K562 (cell line): ENCODE measurements around the gene CLDN12.

Source experiments
- ARID3A ChIP-seq: IDR thresholded peaks from 2 replicates; pipeline ENCODE4 v1.6.1; 2012; ENCODE audit warnings: low read depth, low read length, improper control_type of control experiment, borderline replicate concordance
- BHLHE40 ChIP-seq: IDR thresholded peaks from 2 replicates; pipeline ENCODE4 v1.6.1; 2011; ENCODE audit warnings: low read length, improper control_type of control experiment
- BMI1 ChIP-seq: fragments of 150-350 bp; IDR thresholded peaks from 2 replicates; pipeline ENCODE4 v1.6.1; 2014; ENCODE audit warnings: low read length
- CCAR2 ChIP-seq: fragments of 200-400 bp; formaldehyde crosslinking; IDR thresholded peaks from 2 replicates; pipeline ENCODE4 v1.6.1; 2017; ENCODE audit warnings: mild to moderate bottlenecking, low read depth, low read length
- GTF2F1 ChIP-seq: IDR thresholded peaks from 2 replicates; pipeline ENCODE4 v1.6.1; 2011; ENCODE audit warnings: low read depth, low read length, improper control_type of control experiment
- NCOR1 ChIP-seq: fragments of 450-650 bp; IDR thresholded peaks from 2 replicates; pipeline ENCODE4 v1.6.1; 2016; ENCODE audit warnings: mild to moderate bottlenecking, moderate library complexity
- POLR2AphosphoS2 ChIP-seq: IDR thresholded peaks from 2 replicates; pipeline ENCODE4 v1.6.1; 2012; ENCODE audit warnings: low read length, improper control_type of control experiment
- RB1 ChIP-seq: fragments of 450-650 bp; IDR thresholded peaks from 2 replicates; pipeline ENCODE4 v1.6.1; 2017; ENCODE audit warnings: low read depth, mild to moderate bottlenecking
- TF ChIP-seq, protein P1 (sequence below), 3 experiments: IDR thresholded peaks in 2 of 3; conservative IDR thresholded peaks in 1 of 3; 2 replicates each; pipeline ENCODE4 v1.5.1; 2011 to 2012; ENCODE audit warnings: low read length in 3 of 3, mild to moderate bottlenecking in 3 of 3, control low read depth in 2 of 3, improper control_type of control experiment in 1 of 3, inconsistent platforms in 1 of 3, low read depth in 1 of 3, mixed read lengths in 1 of 3, moderate library complexity in 1 of 3; ENCODE audit not compliant: insufficient read depth in 2 of 3
- TF ChIP-seq, protein P2 (sequence below): sonication (generic); formaldehyde crosslinking; IDR thresholded peaks from 2 replicates; pipeline ENCODE4 v1.9.0; 2022; ENCODE audit warnings: mild to moderate bottlenecking, missing genetic modification reagents
- TF ChIP-seq, protein P3 (sequence below): sonication (generic); formaldehyde crosslinking; IDR thresholded peaks from 2 replicates; pipeline ENCODE4 v1.8.1; 2023; ENCODE audit warnings: mild to moderate bottlenecking, missing genetic modification reagents

- TF ChIP-seq ARID3A, result no peak
- TF ChIP-seq POLR2AphosphoS2, result no peak
- TF ChIP-seq NCOR1, result no peak
- no peak for TF ChIP-seq BHLHE40
- TF ChIP-seq, protein P1, sequence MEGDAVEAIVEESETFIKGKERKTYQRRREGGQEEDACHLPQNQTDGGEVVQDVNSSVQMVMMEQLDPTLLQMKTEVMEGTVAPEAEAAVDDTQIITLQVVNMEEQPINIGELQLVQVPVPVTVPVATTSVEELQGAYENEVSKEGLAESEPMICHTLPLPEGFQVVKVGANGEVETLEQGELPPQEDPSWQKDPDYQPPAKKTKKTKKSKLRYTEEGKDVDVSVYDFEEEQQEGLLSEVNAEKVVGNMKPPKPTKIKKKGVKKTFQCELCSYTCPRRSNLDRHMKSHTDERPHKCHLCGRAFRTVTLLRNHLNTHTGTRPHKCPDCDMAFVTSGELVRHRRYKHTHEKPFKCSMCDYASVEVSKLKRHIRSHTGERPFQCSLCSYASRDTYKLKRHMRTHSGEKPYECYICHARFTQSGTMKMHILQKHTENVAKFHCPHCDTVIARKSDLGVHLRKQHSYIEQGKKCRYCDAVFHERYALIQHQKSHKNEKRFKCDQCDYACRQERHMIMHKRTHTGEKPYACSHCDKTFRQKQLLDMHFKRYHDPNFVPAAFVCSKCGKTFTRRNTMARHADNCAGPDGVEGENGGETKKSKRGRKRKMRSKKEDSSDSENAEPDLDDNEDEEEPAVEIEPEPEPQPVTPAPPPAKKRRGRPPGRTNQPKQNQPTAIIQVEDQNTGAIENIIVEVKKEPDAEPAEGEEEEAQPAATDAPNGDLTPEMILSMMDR (IDR thresholded peaks at IDR 0.05 in 2 of 3, conservative IDR thresholded peaks at IDR 0.05 in 1 of 3; ENCODE audit: insufficient read depth in 2 of 3, low read depth in 1 of 3, low read length in 3 of 3), result peak; percentile 12 to 46 (median 25); a peak in 3 of 6 replicates
- no peak for TF ChIP-seq CCAR2
- TF ChIP-seq BMI1, result no peak
- TF ChIP-seq, protein P2, sequence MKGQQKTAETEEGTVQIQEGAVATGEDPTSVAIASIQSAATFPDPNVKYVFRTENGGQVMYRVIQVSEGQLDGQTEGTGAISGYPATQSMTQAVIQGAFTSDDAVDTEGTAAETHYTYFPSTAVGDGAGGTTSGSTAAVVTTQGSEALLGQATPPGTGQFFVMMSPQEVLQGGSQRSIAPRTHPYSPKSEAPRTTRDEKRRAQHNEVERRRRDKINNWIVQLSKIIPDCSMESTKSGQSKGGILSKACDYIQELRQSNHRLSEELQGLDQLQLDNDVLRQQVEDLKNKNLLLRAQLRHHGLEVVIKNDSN, result no peak
- no peak for TF ChIP-seq GTF2F1
- TF ChIP-seq, protein P3, sequence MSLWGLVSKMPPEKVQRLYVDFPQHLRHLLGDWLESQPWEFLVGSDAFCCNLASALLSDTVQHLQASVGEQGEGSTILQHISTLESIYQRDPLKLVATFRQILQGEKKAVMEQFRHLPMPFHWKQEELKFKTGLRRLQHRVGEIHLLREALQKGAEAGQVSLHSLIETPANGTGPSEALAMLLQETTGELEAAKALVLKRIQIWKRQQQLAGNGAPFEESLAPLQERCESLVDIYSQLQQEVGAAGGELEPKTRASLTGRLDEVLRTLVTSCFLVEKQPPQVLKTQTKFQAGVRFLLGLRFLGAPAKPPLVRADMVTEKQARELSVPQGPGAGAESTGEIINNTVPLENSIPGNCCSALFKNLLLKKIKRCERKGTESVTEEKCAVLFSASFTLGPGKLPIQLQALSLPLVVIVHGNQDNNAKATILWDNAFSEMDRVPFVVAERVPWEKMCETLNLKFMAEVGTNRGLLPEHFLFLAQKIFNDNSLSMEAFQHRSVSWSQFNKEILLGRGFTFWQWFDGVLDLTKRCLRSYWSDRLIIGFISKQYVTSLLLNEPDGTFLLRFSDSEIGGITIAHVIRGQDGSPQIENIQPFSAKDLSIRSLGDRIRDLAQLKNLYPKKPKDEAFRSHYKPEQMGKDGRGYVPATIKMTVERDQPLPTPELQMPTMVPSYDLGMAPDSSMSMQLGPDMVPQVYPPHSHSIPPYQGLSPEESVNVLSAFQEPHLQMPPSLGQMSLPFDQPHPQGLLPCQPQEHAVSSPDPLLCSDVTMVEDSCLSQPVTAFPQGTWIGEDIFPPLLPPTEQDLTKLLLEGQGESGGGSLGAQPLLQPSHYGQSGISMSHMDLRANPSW (CRISPR knock-in tag), result no peak
- TF ChIP-seq RB1, result no peak
Measured at GRCh38 chr7:90459888-90460287, 56.6 kb downstream of the CLDN12 start.
